Mesodermal cell (in vitro differentiated cells): ENCODE data around the gene GDAP1L1.

ENCODE experiments used
- H3K27ac ChIP-seq: 2 replicates; pipeline ENCODE4 v1.7.0; 2013; ENCODE audit warnings: mild to moderate bottlenecking, low read depth, low read length, moderate library complexity; ENCODE audit not compliant: severe bottlenecking
- H3K36me3 ChIP-seq: 2 replicates; pipeline ENCODE4 v1.7.1; 2013; ENCODE audit warnings: mild to moderate bottlenecking, low read length, moderate library complexity; ENCODE audit not compliant: control insufficient read depth, insufficient read depth
- H3K4me1 ChIP-seq: one replicate; pipeline ENCODE4 v1.7.1; 2013; ENCODE audit warnings: mild to moderate bottlenecking, low read length; ENCODE audit not compliant: insufficient read depth, control insufficient read depth, poor library complexity, severe bottlenecking
- H3K4me3 ChIP-seq: 2 replicates; pipeline ENCODE4 v1.7.0; 2013; ENCODE audit warnings: low read length, control low read depth, mild to moderate bottlenecking; ENCODE audit not compliant: insufficient read depth, poor library complexity, severe bottlenecking; ENCODE audit errors: extremely low read depth
- H3K9me3 ChIP-seq: 2 replicates; pipeline ENCODE4 v1.7.1; 2013; ENCODE audit warnings: mild to moderate bottlenecking, low read length, moderate library complexity; ENCODE audit not compliant: control insufficient read depth
- WGBS, 2 experiments: methylation state at CpG; one replicate each; pipeline ENCODE4 v1.1.5; 2013; ENCODE audit warnings: missing lambda C conversion rate in 2 of 2; ENCODE audit not compliant: insufficient coverage in 2 of 2; 5-methylcytosine and 5-hydroxymethylcytosine counted together

GDAP1L1 gene

GRCh38 chr20:44208770-44209169 lies 38.3 kb upstream of the GDAP1L1 start:
- Histone ChIP-seq H3K4me1 (peaks cover 25% of the 10 kb centered on the region), H3K36me3 (peaks cover 17% of the 10 kb centered on the region), H3K4me3 (peak overlapping the region; percentile 80), H3K27ac (no peak overlapping the region), H3K9me3 (no peaks in the 10 kb centered on the region)
- WGBS, 2 experiments, result 63 to 66% methylated on average over 4 to 6 of the region's 7 CpGs

GRCh38 chr20:44209686-44210405 lies 37.3 kb upstream of the GDAP1L1 start:
- peak overlapping the region; percentile 98 for H3K27ac ChIP-seq
- H3K36me3 ChIP-seq, result peaks cover 17% of the 10 kb centered on the region
- 0 to 1% methylated on average over 23 to 26 of the region's 31 CpGs for WGBS, 2 experiments
- no peaks in the 10 kb centered on the region for H3K9me3 ChIP-seq
- H3K4me1 ChIP-seq, result peaks cover 17% of the 10 kb centered on the region
- H3K4me3 ChIP-seq, result peak overlapping the region; percentile 80

- 0% methylated on average over 54 to 63 of the region's 79 CpGs for WGBS, 2 experiments
- Histone ChIP-seq H3K27ac (peak within 1 kb of the TSS; percentile 98), H3K4me1 (peaks cover 17% of the 10 kb centered on the region), H3K9me3 (no peaks in the 10 kb centered on the region), H3K36me3 (peaks cover 12% of the 10 kb centered on the region), H3K4me3 (peak within 1 kb of the TSS; percentile 80)
Observed at GRCh38 chr20:44210406-44211176, 36.5 kb upstream of the GDAP1L1 start, which contains the start of gene OSER1. TSS of gene OSER1 (minus strand) at chr20:44210771. CDS start at chr20:44206957, 3,814 bp downstream.

DNA sequence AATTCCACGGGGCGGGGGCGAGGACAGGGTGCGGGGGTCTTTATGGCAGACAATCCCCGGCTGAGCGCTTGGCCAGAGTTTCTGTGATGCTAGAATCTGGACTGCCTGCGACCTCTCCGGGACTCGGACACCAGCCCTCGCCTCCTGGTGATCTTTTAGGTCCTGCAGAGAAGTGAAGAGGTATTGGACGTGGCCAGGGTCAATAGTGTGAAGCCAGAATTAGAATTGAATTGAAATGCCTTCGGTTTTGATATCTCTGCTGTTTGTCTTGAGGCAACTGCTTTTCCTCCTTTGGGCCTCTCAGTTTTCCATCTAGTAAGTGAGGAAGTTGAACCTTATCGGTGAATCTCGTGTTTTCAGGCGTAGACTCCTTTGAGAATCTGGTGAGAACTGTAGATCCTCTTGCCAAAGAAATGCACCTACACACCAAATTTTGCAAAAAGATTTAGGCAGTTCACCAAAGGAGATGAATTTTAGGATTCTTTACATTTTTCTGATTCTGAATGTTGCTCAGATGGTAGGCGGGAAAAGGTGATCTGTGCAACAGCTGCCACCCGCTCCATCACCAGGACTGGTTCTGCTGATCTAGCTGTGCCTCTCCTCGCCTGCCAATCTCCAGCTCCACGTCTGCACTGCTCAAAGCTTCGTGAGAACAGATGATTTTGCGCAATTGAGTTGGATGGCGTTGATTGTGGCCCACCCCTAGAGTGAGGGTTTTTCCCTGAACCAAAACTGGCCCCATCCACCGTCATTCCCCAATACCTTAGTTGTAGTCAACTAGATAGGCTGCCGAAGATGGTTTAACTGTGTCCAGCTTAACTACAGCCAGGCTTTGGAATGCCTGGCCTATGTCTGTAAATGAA lies 35.7 kb upstream of the GDAP1L1 start:
- Histone ChIP-seq H3K27ac (peak overlapping the region; percentile 98), H3K4me3 (peak overlapping the region; percentile 80), H3K4me1 (peaks cover 17% of the 10 kb centered on the region), H3K36me3 (peaks cover 4% of the 10 kb centered on the region), H3K9me3 (no peaks in the 10 kb centered on the region)
- WGBS, 2 experiments, result 25 to 27% methylated on average over 18 to 19 of the region's 24 CpGs

- Histone ChIP-seq H3K36me3 (no peaks in the 10 kb centered on the region), H3K4me3 (no peak overlapping the region), H3K9me3 (no peaks in the 10 kb centered on the region), H3K4me1 (peaks cover 15% of the 10 kb centered on the region), H3K27ac (no peak overlapping the region)
- 89 to 98% methylated on average over 2 to 3 of the region's 4 CpGs for WGBS, 2 experiments
Observed at GRCh38 chr20:44212792-44213191, 34.3 kb upstream of the GDAP1L1 start.

GRCh38 chr20:44215125-44215524 lies 32.0 kb upstream of the GDAP1L1 start:
- 49 to 64% methylated on average over 7 of the region's 7 CpGs for WGBS, 2 experiments

DNA sequence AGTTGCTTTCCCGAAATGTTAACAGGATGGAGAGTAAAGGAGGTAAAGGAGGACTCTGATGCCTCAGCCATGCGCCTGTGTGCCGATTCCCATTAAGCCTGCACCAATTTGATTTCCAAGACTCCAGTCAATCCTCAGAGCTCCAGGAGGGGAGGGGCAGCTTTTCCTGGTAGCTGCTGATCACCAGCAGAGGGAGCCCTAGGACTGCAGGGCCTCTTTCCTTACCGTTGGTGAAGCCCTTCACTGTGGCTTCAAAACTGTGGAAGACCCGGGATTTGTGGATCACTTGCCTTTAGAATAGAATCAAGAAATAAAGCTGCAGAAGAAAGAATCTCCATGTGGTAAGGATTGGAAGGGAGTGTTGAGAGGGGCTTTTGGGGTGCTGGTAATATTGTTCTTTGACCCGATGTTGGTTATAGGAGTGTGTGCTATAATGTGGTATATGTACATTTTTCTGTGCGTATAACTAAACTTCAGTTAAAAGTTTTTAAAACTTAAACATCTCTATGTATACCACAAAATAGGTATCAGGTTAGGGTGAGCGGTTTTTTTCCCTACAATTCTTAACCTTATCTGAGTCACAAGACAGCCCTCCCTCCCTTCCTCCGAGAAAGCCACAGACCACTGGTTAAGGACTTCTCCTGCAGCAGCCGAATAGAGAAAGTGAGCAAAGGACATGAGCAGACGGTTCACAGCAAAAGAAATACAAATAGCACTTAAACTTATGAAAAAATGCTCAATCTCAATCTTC lies 29.6 kb upstream of the GDAP1L1 start:
- Histone ChIP-seq H3K9me3 (no peaks in the 10 kb centered on the region), H3K4me3 (no peak overlapping the region), H3K27ac (no peak overlapping the region), H3K4me1 (peaks cover 11% of the 10 kb centered on the region), H3K36me3 (no peaks in the 10 kb centered on the region)
- 36 to 66% methylated on average over 6 to 7 of the region's 11 CpGs for WGBS, 2 experiments

More at GRCh38 chr20:44215125-44215524, 32.0 kb upstream of the GDAP1L1 start:
- H3K4me3 ChIP-seq, result no peak overlapping the region
- H3K9me3 ChIP-seq, result no peaks in the 10 kb centered on the region
- H3K36me3 ChIP-seq, result no peaks in the 10 kb centered on the region
- peaks cover 17% of the 10 kb centered on the region for H3K4me1 ChIP-seq
- H3K27ac ChIP-seq, result no peak overlapping the region

DNA sequence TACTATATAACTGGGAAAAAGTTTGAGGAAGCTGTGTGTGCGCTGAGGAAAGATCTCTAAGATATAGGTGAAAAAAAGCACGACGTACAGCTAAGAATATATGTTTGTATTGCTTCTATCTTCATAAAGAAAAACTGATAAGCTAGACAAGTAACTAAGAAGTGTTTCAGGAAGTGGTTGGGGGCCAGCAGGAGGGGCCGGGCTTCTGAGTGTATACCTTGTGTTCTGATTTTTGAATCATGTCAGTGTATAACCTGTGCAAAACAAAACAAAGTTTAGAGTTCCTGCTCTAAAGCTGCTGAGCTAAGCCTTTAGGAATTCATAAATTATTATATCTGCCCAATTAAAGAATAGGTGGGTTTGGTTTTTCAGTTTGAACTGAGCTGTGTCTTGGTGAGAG lies 28.7 kb upstream of the GDAP1L1 start:
- H3K4me1 ChIP-seq, result peaks cover 11% of the 10 kb centered on the region
- no peak overlapping the region for H3K27ac ChIP-seq
- no peaks in the 10 kb centered on the region for H3K36me3 ChIP-seq
- H3K9me3 ChIP-seq, result no peaks in the 10 kb centered on the region
- no peak overlapping the region for H3K4me3 ChIP-seq
- 100% methylated on average over 1 of the region's 4 CpGs for WGBS, 2 experiments

GRCh38 chr20:44219170-44219730 lies 27.9 kb upstream of the GDAP1L1 start:
- WGBS, 2 experiments, result 40 to 55% methylated on average over 4 of the region's 5 CpGs
- peak overlapping the region; percentile 55 for H3K27ac ChIP-seq
- H3K4me1 ChIP-seq, result peaks cover 11% of the 10 kb centered on the region
- H3K9me3 ChIP-seq, result no peaks in the 10 kb centered on the region
- H3K4me3 ChIP-seq, result no peak overlapping the region
- no peaks in the 10 kb centered on the region for H3K36me3 ChIP-seq
